GDM1 (cell line): ENCODE measurements around the gene XAGE5.
"Not testable (repeated sequence)": the region's sequence is repeated elsewhere in the genome, so short reads cannot be mapped to it uniquely, and the experiment has no call there.

Source experiments
- DNase-seq: peaks from one replicate; lab custom pipeline; 2025; lab: John Stamatoyannopoulos, UW

XAGE5 gene, protein sequence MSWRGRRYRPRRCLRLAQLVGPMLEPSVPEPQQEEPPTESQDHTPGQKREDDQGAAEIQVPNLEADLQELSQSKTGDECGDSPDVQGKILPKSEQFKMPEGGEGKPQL

DNA sequence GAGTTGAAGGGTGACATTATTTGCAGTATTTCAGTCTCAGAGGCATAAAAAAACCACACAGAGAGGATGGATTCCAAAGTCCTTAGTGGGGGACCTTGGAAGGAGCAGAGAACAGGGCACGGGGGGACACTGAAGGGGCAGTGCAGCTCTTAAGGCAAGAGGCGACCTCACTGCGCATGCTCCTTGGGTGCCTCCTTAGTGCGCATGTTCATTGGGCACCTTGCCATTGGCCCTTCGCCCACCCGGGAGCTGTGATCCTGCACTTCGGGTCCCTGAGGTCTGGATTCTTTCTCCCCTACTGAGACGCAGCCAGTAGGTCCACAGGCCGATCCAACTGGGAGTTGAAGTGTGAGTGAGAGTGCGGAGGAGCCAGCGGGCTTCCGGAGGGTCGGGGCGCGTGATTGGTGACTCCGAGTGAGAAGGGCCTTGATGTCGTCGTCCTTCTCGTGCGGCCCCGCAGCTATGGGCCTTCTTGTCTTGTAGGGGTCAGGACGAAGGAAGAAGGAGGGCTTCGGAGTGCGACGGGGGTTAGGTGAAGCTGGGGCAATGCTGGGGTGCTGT lies at the start of gene XAGE5:
Gene XAGE5, plus strand, starts transcription at position 223 of the 561 bp plus-strand sequence. CDS start 1,280 bp downstream, outside the sequence.
- no peak for DNase-seq

DNA sequence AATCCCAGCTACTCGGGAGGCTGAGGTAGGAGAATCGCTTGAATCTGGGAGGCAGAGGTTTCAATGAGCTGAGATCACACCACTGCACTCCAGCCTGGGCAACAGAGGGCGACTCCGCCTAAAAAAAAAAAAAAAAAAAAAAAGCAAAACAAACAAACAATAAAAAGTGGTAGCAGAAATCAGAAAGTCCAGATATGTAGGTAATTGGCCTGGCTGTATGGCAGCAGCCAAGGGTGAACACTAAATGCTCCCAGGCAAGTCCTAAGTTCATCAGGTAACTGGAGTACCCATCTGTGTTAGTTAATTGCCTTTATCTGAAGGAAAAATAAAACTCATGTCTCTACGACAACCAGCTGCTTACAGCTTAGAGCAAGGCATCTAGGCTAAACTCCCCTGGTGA lies 45.1 kb upstream of the XAGE5 start:
- DNase-seq = not testable (repeated sequence)

DNA sequence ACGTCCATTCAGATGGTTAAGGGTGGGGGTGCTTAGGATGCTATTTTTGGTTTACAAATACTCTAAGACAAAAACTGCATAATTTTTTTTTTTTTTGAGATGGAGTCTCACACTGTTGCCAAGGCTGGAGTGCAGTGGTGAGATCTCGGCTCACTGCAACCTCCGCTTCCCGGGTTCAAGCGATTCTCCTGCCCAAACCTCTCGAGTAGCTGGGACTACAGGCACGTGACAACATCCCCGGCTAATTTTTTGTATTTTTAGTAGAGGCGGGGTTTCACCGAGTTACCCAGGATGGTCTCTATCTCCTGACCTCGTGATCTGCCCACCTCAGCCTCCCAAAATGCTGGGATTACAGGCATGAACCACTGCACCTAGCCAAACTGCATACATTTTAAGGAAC lies 37.6 kb upstream of the XAGE5 start:
- DNase-seq = not testable (repeated sequence)

DNA sequence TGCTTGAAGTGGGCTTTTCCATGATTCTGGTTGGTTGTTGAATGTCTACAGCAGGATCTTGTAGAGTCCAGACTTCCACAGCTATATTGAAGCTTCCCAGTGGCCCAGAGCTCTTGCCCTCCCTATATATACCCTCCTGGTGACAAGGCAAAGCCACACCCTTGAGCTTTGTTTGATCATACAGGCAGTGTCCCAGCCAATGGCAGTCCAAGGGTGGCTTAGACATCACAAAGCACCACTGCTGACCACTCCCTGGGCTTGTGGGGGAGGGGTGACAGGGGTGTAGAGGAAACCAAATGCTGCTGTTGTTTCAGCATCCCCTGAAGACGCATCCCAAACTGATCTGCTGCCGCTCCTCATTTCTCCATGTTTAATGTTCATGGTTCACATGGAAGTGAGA lies 13.8 kb upstream of the XAGE5 start, which contains the start of gene SPANXN5:
Gene SPANXN5, minus strand, starts transcription at position 101 of the 400 bp plus-strand sequence. Its CDS starts 79 bp downstream, at position 22.
- not testable (repeated sequence) for DNase-seq

DNA sequence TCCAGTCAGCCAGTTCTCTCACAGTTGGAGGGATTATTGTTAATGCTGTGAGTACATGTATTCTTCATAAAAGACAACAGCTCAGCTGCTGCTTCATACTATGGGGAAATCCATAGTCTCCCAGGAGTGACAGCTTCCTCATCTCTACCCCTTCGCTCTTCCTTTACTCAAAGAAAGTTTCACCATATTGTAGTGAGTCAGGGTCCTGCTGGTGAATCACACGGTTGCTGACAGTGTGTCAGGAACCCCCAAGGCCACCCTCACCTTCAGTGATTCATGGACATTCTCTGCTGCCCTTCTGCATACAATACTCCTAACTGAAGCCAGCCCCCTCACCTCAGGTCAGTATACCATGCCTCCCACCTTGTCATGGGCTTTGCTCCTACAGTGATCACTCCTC lies 6.2 kb upstream of the XAGE5 start:
- DNase-seq = not testable (repeated sequence)

DNA sequence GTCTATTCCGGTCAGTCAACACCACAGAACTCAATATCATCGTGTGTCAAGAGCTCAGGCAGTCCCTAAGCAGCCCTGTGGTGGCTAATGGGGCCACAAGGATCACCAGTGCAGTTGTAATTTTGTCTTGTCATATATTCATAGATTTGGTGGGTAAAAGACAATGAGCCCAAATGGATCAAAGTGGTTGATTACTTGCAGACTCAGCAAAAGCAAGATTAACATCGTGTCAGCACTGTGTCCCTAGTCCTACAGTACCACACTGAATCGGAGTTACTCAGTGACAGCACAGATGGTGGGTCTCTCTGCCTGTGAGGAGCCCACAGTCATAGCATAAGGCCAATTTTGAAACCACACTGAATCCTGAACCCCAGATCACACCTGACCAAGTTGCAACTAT lies 8.7 kb downstream of the XAGE5 start:
- no peak for DNase-seq

DNA sequence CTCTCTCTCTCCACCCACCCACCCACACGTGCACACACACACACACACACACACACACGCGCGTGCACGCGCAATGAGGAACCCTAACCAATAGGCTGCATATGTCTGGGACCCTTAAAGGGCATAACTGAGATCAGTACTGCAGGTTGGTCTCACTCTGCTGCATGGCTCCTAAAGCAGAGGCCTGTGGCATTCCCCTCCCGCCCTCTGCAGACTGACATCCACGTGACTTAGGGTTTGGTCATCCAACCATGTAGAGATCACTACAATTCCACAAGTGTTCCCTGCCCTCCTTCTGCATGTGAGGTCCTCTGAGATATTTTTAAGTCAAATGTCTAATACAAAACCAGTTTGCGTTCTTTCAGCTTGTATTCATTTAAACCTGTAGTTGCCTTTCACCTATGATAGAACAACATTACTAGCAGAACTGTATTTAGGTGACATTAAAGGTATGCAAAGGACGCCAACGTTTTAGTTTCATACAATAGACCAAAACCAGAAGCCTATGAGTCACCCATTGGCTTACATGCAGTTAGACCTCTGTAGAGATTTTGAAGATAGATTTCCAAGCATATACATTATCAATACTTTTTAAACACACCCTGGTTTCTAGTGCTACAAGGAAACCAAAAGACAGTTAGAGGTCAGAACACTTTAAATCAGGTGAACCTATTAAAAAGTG lies 10.1 kb downstream of the XAGE5 start:
- DNase-seq = no peak

DNA sequence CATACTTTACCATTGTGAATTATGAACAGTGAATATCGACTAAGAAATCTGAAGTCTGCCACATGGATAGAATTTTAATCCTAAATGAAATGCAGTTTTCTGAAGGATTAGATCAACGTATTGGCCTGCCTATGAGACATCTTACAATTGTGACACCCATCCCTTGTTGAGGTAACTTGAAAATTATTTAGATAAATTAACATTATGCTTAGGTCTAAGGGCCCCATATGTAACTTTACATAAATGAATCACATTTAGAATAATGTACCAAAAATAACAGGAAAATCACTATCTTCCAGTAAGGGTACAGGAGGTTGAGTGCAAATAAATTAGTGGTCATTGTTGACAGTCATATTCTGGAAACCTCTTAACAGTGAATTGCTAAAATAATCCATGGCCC lies 13.5 kb downstream of the XAGE5 start:
- no peak for DNase-seq

DNA sequence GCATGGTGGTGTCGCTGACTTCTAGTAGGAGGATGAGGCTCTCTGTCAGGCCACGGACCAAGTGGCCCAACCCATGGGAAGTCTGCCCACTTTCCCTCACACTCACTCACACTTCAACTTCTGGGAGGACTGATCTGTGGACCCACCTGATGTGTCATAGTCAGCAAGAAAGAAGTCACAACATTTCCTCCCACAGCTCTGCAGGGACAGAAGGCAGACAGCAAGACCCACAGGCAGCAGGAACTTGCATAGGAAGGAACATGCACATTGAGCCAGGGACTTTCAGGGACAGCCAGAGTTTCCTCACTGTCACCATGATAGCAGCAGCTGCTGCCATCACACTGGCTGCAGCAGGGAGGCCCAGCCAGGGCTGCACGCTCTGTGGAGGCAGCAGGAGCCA lies 19.5 kb downstream of the XAGE5 start:
- DNase-seq = no peak

DNA sequence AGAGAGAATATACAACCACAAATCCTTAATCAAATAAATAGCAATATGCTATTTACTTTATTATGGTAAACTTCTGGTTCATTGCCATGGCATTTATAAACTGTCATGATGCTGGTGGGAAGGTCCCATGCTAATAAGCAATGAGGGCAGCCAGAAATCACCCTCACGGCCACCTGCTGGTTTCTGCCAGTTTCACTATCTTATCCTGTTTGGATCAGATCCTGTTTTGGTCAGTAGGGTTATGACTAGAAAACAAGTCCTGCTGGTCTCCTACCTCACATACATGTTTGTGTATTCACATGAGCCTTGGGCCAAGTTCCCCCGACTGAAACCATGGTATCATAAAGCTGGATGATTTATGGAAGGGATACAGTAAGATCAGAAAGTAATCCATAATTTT lies 28.1 kb downstream of the XAGE5 start:
- DNase-seq = no peak

DNA sequence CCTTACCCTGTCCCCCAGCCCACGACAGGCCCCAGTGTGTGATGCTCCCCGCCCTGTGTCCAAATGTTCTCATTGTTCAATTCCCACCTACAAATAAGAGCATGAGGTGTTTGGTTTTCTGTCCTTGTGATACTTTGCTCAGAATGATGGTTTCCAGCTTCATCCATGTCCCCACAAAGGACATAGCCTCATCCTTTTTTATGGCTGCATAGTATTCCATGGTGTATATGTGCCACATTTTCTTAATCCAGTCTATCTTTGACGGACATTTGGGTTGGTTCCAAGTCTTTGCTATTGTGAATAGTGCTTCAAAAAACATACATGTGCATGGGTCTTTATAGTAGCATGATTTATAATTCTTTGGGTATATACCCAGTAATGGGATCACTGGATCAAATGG lies 32.5 kb downstream of the XAGE5 start:
- DNase-seq = not testable (repeated sequence)

DNA sequence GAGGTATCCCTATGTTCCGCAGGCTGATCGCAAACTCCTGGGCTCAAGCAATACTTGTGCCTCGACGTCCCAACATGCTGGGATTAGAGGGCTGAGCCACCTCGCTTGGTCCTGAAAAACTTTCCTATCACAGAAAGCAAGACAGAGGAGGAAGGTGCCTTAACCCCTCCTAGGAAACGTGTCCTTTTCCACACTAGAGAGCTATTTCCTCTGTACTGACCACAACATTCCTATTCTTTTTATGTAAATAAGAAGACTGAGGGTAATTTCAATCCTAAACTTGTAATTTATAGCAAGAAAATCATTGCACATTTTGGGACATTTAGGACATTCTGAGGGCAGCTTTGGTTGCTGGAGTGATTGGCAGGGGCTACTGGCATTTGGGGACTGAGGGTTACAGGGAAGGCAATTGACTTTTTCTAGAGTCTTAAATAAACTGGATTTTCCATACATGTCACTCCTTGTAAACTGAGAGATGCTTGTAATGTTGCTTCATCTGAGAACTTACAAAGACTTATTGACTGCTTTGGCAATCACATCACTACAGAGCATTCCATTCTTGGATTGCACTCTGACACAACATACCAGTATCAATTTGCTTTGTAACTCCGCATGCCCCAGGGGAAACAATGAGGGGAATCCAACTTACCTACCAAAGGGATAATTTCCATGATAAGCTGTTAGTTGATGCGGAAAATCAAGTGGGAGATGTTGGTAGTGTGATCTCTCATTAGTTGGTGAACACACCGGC lies 41.2 kb downstream of the XAGE5 start:
- no peak for DNase-seq

DNA sequence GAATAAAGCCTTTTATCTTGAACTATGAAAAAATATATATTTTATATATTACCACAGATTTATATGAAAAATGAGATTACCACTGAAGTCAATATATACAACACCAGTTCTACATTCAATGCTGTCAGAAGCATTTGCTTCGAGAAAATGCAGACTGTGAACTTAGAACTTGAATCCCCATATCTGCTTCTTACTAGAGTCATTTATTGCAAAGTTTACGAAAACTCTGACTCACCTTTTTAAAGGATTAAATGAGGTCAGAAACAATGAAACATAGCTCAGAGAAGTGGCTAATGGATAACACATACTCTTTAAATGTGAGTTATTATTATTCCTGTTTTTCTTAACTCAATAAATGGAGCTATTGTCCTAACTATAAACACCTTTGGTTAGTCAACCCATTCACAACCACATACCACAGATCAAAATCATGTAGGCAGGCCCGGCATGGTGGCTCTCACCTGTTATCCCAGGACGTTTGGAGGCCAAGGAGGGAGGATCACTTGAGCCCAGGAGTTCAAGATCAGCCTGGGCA lies 46.0 kb downstream of the XAGE5 start:
- not testable (repeated sequence) for DNase-seq

DNA sequence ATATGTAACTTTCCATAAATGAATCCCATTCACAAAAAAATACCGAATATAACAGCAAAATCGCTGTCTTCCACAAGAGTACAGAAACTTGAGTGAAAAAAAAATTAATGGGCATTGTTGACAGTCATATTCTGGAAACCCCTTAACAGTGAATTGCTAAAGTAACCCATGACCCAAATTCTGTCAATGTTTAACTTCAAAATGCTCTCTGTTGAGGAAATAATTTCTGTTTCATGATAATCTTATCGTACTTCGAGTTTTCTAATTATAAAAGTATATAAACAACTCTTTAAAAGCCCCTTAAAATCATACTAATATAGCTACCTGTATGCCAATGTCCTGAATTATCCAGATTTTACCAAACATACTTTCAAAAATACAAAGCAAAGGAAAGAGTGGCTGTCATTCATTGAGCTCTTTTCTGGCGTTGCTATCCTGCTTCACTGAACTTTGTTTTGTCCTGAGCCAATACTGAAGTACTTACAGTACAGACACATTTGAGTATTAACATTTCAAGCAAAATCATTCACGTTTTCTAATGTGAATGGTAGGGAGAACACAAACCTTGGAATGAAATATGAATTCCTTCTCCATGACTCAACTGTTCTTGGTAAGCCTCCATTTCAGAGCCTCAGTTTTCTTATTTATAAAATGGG lies 54.4 kb downstream of the XAGE5 start:
- DNase-seq = no peak
